ENCODE measurements around the gene NHSL2. TPM values are rescaled to one million over a fixed set of nuclear protein-coding genes. Genes with fewer than 3 reads are reported as not detected.
A peak's percentile ranks its signal among the peaks of the same experiment; 100 is the strongest.
"Not testable (repeated sequence)": the region's sequence is repeated elsewhere in the genome, so short reads cannot be mapped to it uniquely, and the experiment has no call there.

The NHSL2 gene
- 0.07 and 0.58 TPM in 2 replicates for total RNA-seq (2014; rRNA removed)
- percentile 7 among the genes with signal in this experiment for Bru-seq, nascent RNA
- percentile 7 among the genes with signal in this experiment for BruChase-seq, experiment 1, labeled RNA remaining after a 6-hour chase
- BruChase-seq, experiment 2, labeled RNA remaining after a 2-hour chase, result percentile 4 among the genes with signal in this experiment
- long read RNA-seq, result 0 reads

DNA sequence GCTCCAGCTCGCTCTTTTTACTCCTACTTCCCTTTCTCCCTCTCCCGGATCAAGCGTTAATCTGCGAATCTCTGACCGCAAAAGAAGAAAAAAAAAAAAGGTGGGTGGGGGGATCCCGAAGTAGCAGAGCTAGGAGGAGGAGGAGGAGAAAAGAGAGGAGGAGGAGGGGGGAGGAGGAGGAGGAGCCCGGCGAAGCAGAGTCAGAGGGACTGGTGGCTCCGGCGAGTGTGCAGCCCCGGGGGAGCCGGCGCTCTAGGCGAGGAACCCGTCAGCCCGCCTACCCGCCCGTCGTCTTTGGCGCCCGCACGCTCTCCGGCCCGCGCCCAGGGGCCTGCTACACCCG is at the start of gene NHSL2:
NHSL2 (plus strand) TSS at position 203 of the 343 bp plus-strand sequence.
- no peak for DNase-seq
- intact Hi-C loops (cut with micrococcal nuclease), result no loop called here
- peak within 1 kb of the TSS; percentile 34; the same call in 1 of the 2 replicates for H3K4me2 ChIP-seq (ENCODE audit: low read length)

DNA sequence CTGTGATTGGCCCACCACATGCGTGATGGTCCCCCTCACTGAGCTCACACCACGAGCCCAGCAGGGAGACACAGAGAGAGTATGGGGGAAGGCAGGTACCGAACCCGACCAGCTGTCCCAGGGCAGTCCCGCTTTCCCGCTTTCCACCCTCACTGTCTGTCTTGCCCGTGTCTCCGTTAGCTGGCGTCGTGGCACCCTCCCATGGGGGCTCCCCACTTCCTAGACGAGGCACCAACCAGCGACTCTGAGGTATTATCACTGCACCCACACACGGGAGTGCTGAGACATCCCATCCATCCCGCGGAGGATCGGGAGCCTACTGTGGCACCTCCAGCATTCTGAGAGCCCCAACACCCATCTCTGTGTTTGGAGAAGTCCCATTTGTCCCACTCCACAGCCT is 43.0 kb upstream of the NHSL2 start:
- no peaks in the 10 kb centered on the region for H3K9me3 ChIP-seq (ENCODE audit: low read length)
- H2AFZ ChIP-seq (ENCODE audit: low read length), result no peak overlapping the region
- H3K4me3 ChIP-seq (ENCODE audit: low read length), result no peak overlapping the region
- H3K27me3 ChIP-seq (ENCODE audit: low read length), result peaks cover 40% of the 10 kb centered on the region
- ChIA-PET POLR2A (ENCODE audit: unreplicated experiment) (no interaction called here), CTCF (no interaction called here)
- no peaks in the 10 kb centered on the region for H3K36me3 ChIP-seq (ENCODE audit: low read depth, low read length)
- H3K4me1 ChIP-seq (ENCODE audit: insufficient read depth, low read length), result peaks cover 8% of the 10 kb centered on the region
- H3F3A ChIP-seq (ENCODE audit: low read length, unreplicated experiment), result no peaks in the 10 kb centered on the region
- H3K79me2 ChIP-seq (ENCODE audit: low read length), result no peaks in the 10 kb centered on the region
- TF ChIP-seq, protein P1, sequence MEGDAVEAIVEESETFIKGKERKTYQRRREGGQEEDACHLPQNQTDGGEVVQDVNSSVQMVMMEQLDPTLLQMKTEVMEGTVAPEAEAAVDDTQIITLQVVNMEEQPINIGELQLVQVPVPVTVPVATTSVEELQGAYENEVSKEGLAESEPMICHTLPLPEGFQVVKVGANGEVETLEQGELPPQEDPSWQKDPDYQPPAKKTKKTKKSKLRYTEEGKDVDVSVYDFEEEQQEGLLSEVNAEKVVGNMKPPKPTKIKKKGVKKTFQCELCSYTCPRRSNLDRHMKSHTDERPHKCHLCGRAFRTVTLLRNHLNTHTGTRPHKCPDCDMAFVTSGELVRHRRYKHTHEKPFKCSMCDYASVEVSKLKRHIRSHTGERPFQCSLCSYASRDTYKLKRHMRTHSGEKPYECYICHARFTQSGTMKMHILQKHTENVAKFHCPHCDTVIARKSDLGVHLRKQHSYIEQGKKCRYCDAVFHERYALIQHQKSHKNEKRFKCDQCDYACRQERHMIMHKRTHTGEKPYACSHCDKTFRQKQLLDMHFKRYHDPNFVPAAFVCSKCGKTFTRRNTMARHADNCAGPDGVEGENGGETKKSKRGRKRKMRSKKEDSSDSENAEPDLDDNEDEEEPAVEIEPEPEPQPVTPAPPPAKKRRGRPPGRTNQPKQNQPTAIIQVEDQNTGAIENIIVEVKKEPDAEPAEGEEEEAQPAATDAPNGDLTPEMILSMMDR (conservative IDR thresholded peaks at IDR 0.05; ENCODE audit: low read depth, low read length), result no peak
- no peak for TF ChIP-seq EZH2phosphoT487 (IDR thresholded peaks at IDR 0.05; ENCODE audit: borderline replicate concordance, low read length)
- no peak for TF ChIP-seq EZH2 (IDR thresholded peaks at IDR 0.05; ENCODE audit: low read length, unreplicated experiment)
- DNase-seq (no peak), ATAC-seq (no peak)
- no peaks in the 10 kb centered on the region for H3K9me2 ChIP-seq (replicated peaks; ENCODE audit: low read length)
- H3K9ac ChIP-seq (ENCODE audit: low read length), result no peak overlapping the region
- intact Hi-C loops (cut with micrococcal nuclease), result no loop called here
- no peaks in the 10 kb centered on the region for H4K20me1 ChIP-seq (ENCODE audit: low read length)
- BruUV-seq (replicated peaks), result no TSS peak
- H3K4me2 ChIP-seq (ENCODE audit: low read length), result no peak overlapping the region
- H3K27ac ChIP-seq (ENCODE audit: low read length), result no peak overlapping the region

More for the DNA sequence above, at the start of gene NHSL2:
- no peaks in the 10 kb centered on the region for H4K20me1 ChIP-seq (ENCODE audit: low read length)
- no peaks in the 10 kb centered on the region for H3K9me2 ChIP-seq (replicated peaks; ENCODE audit: low read length)
- BruUV-seq (replicated peaks), result no TSS peak
- peaks cover 33% of the 10 kb centered on the region for H3K27me3 ChIP-seq (ENCODE audit: low read length)
- ChIA-PET POLR2A (ENCODE audit: unreplicated experiment) (no interaction called here), CTCF (no interaction called here)
- peak; percentile 15; the same call in 1 of the 2 replicates for ATAC-seq
- H3K27ac ChIP-seq (ENCODE audit: low read length), result no peak within 1 kb of the TSS
- TF ChIP-seq EZH2phosphoT487 (IDR thresholded peaks at IDR 0.05; ENCODE audit: borderline replicate concordance, low read length), result no peak
- peak; percentile 13 for TF ChIP-seq EZH2 (IDR thresholded peaks at IDR 0.05; ENCODE audit: low read length, unreplicated experiment)
- H3K9me3 ChIP-seq (ENCODE audit: low read length), result no peaks in the 10 kb centered on the region
- no peak within 1 kb of the TSS for H3K4me3 ChIP-seq (ENCODE audit: low read length)
- H3F3A ChIP-seq (ENCODE audit: low read length, unreplicated experiment), result no peaks in the 10 kb centered on the region
- no peak within 1 kb of the TSS for H2AFZ ChIP-seq (ENCODE audit: low read length)
- H3K36me3 ChIP-seq (ENCODE audit: low read depth, low read length), result no peaks in the 10 kb centered on the region
- no peaks in the 10 kb centered on the region for H3K79me2 ChIP-seq (ENCODE audit: low read length)
- H3K9ac ChIP-seq (ENCODE audit: low read length), result no peak within 1 kb of the TSS
- no peaks in the 10 kb centered on the region for H3K4me1 ChIP-seq (ENCODE audit: insufficient read depth, low read length)

DNA sequence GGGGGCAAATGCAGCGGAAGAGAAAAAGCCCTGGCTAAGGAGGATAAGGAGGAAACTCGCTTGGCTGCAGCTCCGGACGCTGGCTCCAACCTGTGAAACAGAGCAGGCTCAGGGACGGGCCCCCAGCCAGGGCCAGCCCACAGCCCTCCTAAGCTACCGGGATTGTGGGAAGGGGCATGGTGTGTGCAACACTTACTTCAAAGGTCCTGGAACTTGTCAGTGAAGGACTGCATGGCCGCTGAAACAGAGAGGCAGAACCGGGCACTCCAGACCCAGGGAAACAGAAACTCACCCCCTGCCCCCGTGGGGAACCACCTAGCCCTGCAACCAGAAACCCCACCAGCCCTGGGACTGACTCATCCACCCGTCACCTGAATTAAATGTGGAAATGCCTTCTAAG is 41.1 kb upstream of the NHSL2 start:
- H3K27ac ChIP-seq (ENCODE audit: low read length); H3F3A ChIP-seq (ENCODE audit: low read length, unreplicated experiment); H3K9ac ChIP-seq (ENCODE audit: low read length); H3K36me3 ChIP-seq (ENCODE audit: low read depth, low read length); DNase-seq; H3K9me2 ChIP-seq (replicated peaks; ENCODE audit: low read length); POLR2A ChIA-PET (ENCODE audit: unreplicated experiment); H3K9me3 ChIP-seq (ENCODE audit: low read length); H3K79me2 ChIP-seq (ENCODE audit: low read length); BruUV-seq (replicated peaks); intact Hi-C loops (cut with micrococcal nuclease); H4K20me1 ChIP-seq (ENCODE audit: low read length); H3K4me1 ChIP-seq (ENCODE audit: insufficient read depth, low read length); H2AFZ ChIP-seq (ENCODE audit: low read length); CTCF ChIA-PET: not testable (repeated sequence)
- H3K4me2 ChIP-seq (ENCODE audit: low read length), result peak overlapping the region; percentile 48
- peaks cover 21% of the 10 kb centered on the region for H3K27me3 ChIP-seq (ENCODE audit: low read length)
- 0 out of 2 replicates have a peak overlapping the region, but pooled peaks have one; percentile 15 for H3K4me3 ChIP-seq (ENCODE audit: low read length)
- ATAC-seq, result peak; percentile 46; the same call in 1 of the 2 replicates
